Measurements from ENCODE around the gene PTPRU.
"Not testable (repeated sequence)": the region's sequence is repeated elsewhere in the genome, so short reads cannot be mapped to it uniquely, and the experiment has no call there.

Gene PTPRU

GRCh38 chr1:29222260-29222659 is 14.1 kb upstream of the PTPRU start:
- not testable (repeated sequence) for DNase-seq (ENCODE audit: low read depth)

- no peak for DNase-seq (ENCODE audit: low read depth)
These were observed 13.6 kb upstream of the PTPRU start for GRCh38 chr1:29222686-29223085.

GRCh38 chr1:29223521-29223920 is 12.8 kb upstream of the PTPRU start:
- no peak for DNase-seq (ENCODE audit: low read depth)

GRCh38 chr1:29224356-29224837 is 11.9 kb upstream of the PTPRU start:
- no peak for DNase-seq (ENCODE audit: low read depth)

GRCh38 chr1:29225361-29225760 is 11.0 kb upstream of the PTPRU start:
- no peak for DNase-seq (ENCODE audit: low read depth)

- DNase-seq (ENCODE audit: low read depth), result no peak
These were observed 8.8 kb upstream of the PTPRU start for GRCh38 chr1:29227511-29227910.

- no peak for DNase-seq (ENCODE audit: low read depth)
These were observed 6.1 kb upstream of the PTPRU start for GRCh38 chr1:29230204-29230552.

- DNase-seq (ENCODE audit: low read depth), result peak; percentile 94
These were observed 5.6 kb upstream of the PTPRU start, which contains the start of gene MECR for GRCh38 chr1:29230553-29231378. Gene MECR (minus strand): TSS chr1:29230934. CDS start chr1:29230906, 28 bp downstream.

GRCh38 chr1:29232387-29232786 is 3.9 kb upstream of the PTPRU start:
- no peak for DNase-seq (ENCODE audit: low read depth)

- no peak for DNase-seq (ENCODE audit: low read depth)
These were observed 2.6 kb upstream of the PTPRU start for GRCh38 chr1:29233693-29234092.

GRCh38 chr1:29234471-29234870 is 1.9 kb upstream of the PTPRU start:
- DNase-seq (ENCODE audit: low read depth), result no peak

- DNase-seq (ENCODE audit: low read depth), result not testable (repeated sequence)
These were observed 1.4 kb upstream of the PTPRU start for GRCh38 chr1:29234881-29235280.

- no peak for DNase-seq (ENCODE audit: low read depth)
These were observed 398 bp downstream of the PTPRU start for GRCh38 chr1:29236712-29237128.

- DNase-seq (ENCODE audit: low read depth), result peak; percentile 45
These were observed 953 bp downstream of the PTPRU start for GRCh38 chr1:29237129-29237821.

GRCh38 chr1:29237852-29238619 is 1.7 kb downstream of the PTPRU start:
- DNase-seq (ENCODE audit: low read depth), result no peak

- no peak for DNase-seq (ENCODE audit: low read depth)
These were observed 2.3 kb downstream of the PTPRU start for GRCh38 chr1:29238620-29239002.

- no peak for DNase-seq (ENCODE audit: low read depth)
These were observed 2.8 kb downstream of the PTPRU start for GRCh38 chr1:29239142-29239541.

GRCh38 chr1:29240400-29240837 is 4.1 kb downstream of the PTPRU start:
- DNase-seq (ENCODE audit: low read depth), result no peak

- DNase-seq (ENCODE audit: low read depth), result no peak
These were observed 4.7 kb downstream of the PTPRU start for GRCh38 chr1:29240986-29241385.

- no peak for DNase-seq (ENCODE audit: low read depth)
These were observed 6.9 kb downstream of the PTPRU start for GRCh38 chr1:29243023-29243870.

- DNase-seq (ENCODE audit: low read depth), result no peak
These were observed 7.5 kb downstream of the PTPRU start for GRCh38 chr1:29243871-29244200.

- DNase-seq (ENCODE audit: low read depth), result no peak
These were observed 8.9 kb downstream of the PTPRU start for GRCh38 chr1:29245261-29245660.

Data from CMK (cell line).